Activated CD8-positive, alpha-beta T cell treated with anti-CD3 and anti-CD28 coated beads, Interleukin-2, amount 10 ng/mL, durations not matched to agents 7 days and 5 days (primary cell): ENCODE results near the gene NTM. TPM values are rescaled to one million over a fixed set of nuclear protein-coding genes. Genes with fewer than 3 reads are reported as not detected.

ENCODE experiments used
- ATAC-seq: fragments of 150-1000 bp; cut with Tn5 transposase; one replicate; pipeline ENCODE4 v1.10.0; 2021; ENCODE audit warnings: moderate library complexity
- CTCF ChIA-PET: fragments of 350-600 bp; sonication (Branson Sonifier 250); formaldehyde crosslinking; loops from one replicate; lab custom pipeline; 2021; ENCODE audit warnings: antibody characterized with exemption; lab: Charles Lee
- POLR2A ChIA-PET: fragments of 350-600 bp; sonication (Branson Sonifier 250); formaldehyde crosslinking; loops from one replicate; lab custom pipeline; 2021; ENCODE audit warnings: antibody characterized with exemption; lab: Charles Lee
- DNase-seq: peaks from one replicate; pipeline ENCODE4 v3.0.0-alpha.2; 2020
- H3K27ac Mint-ChIP-seq: one replicate; pipeline ENCODE4 v1.8.0; 2021; ENCODE audit warnings: mild to moderate bottlenecking, mixed read lengths
- H3K27me3 Mint-ChIP-seq: one replicate; pipeline ENCODE4 v1.8.0; 2021; ENCODE audit warnings: low read depth, mixed read lengths
- H3K36me3 Mint-ChIP-seq: one replicate; pipeline ENCODE4 v1.8.0; 2021; ENCODE audit warnings: low read depth, mixed read lengths
- H3K4me1 Mint-ChIP-seq: one replicate; pipeline ENCODE4 v1.8.0; 2021; ENCODE audit warnings: low read depth, mixed read lengths
- H3K4me3 Mint-ChIP-seq: one replicate; pipeline ENCODE4 v1.8.0; 2021; ENCODE audit warnings: mild to moderate bottlenecking, mixed read lengths
- H3K9me3 Mint-ChIP-seq: one replicate; pipeline ENCODE4 v1.8.0; 2022; ENCODE audit warnings: mixed read lengths; ENCODE audit not compliant: insufficient read depth
- total RNA-seq, 2 experiments: library from RNA; stranded (reverse); gene quantifications; one replicate each; pipeline ENCODE4 v1.2.3, GENCODE V29; 2021

NTM gene
- total RNA-seq, 2 experiments from 2014 or later: not detected

DNA sequence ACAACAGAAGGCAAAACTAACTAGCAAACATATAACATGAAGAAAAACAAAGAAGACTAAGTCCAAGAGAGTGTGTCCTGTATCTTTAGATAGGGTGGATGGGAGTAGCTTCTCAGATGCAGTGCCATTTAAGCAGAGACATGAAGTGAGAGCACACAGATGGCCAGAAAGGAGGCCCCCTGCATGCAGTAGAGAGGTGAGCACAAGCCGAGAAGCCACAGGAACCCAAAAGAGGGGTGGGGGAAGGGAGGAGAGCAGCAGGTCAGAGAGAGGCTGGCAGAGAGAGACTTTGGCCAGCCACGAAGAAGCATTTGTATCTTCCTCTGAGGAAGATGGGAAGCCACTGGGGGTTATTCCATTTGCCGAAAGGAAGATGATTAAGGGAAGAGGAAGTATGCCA is 86.7 kb downstream of the NTM start:
- no peak overlapping the region for H3K4me3 Mint-ChIP-seq
- H3K36me3 Mint-ChIP-seq: no peaks in the 10 kb centered on the region
- ChIA-PET POLR2A (no interaction called here), CTCF (no interaction called here)
- DNase-seq (no peak), ATAC-seq (no peak)
- H3K27me3 Mint-ChIP-seq: no peaks in the 10 kb centered on the region
- H3K9me3 Mint-ChIP-seq: no peaks in the 10 kb centered on the region
- H3K27ac Mint-ChIP-seq: no peak overlapping the region
- H3K4me1 Mint-ChIP-seq: no peaks in the 10 kb centered on the region

DNA sequence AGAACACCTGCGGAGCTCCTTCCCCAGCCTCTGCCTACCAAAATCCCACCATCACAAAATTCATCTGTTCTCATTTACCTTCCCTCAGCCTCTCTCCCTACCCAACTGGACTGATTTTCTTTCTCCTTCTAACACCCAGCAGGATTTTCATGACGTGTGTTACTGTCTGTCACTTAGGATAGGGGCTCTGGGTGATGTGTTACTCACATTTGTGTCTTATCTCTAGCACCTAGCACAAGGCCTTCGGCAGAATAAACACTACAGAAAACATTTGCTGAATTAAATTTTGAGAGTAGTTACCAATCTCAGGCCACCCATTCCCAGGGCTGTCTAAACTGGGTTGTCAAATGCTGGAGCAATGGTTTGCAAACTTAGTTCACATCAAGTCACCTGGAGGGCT is 88.0 kb downstream of the NTM start:
- DNase-seq (no peak), ATAC-seq (no peak)
- no peak overlapping the region for H3K4me3 Mint-ChIP-seq
- CTCF ChIA-PET: no interaction called here
- no peaks in the 10 kb centered on the region for H3K27me3 Mint-ChIP-seq
- H3K27ac Mint-ChIP-seq: no peak overlapping the region
- POLR2A ChIA-PET: no interaction called here
- H3K4me1 Mint-ChIP-seq: no peaks in the 10 kb centered on the region
- H3K36me3 Mint-ChIP-seq: no peaks in the 10 kb centered on the region
- H3K9me3 Mint-ChIP-seq: no peaks in the 10 kb centered on the region

DNA sequence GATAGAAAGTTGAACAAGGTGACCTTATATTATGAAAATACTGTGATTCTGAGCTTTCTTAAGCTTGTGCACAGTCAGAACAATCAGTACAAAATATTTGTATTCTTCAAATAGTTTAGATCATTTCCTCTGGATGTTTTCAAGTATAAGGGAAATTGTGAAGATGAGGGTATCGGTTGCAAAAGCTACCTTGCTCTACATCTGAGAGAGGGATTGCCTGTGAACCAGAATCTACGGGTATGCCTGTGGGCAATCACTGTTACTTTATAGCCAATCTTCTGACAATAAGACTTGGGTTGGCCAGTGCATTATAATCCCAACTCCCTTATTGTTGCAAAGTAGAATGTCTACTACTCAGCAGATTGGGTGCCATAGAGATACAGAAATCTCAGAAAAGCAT is 90.5 kb downstream of the NTM start:
- Mint-ChIP-seq H3K4me3 (no peak overlapping the region), H3K4me1 (no peaks in the 10 kb centered on the region), H3K9me3 (no peaks in the 10 kb centered on the region), H3K27ac (no peak overlapping the region), H3K27me3 (peaks cover 5% of the 10 kb centered on the region), H3K36me3 (no peaks in the 10 kb centered on the region)
- POLR2A ChIA-PET: no interaction called here
- CTCF ChIA-PET: no interaction called here
- ATAC-seq (no peak), DNase-seq (no peak)

DNA sequence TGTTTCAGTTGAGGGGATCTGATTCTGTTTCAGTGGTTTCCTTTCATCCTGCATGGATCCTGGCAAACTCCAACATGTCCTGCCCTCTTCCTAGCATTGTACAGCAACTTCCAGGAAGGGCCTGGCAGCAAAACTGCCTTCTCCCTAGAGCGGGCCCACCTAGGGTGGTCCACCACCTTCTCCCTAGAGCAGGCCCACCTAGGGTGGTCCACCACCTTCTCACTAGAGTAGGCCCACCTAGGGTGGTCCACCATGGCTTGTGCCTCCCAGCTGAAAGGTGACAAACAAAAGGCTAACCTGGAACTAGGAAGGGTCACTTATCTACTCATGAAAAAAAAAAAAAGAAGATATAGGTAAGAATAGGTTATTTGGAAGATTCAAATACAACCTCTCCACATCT is 92.2 kb downstream of the NTM start:
- Mint-ChIP-seq H3K27ac (no peak overlapping the region), H3K4me1 (no peaks in the 10 kb centered on the region), H3K36me3 (no peaks in the 10 kb centered on the region), H3K27me3 (peaks cover 5% of the 10 kb centered on the region), H3K4me3 (no peak overlapping the region), H3K9me3 (no peaks in the 10 kb centered on the region)
- DNase-seq: no peak
- ChIA-PET POLR2A (no interaction called here), CTCF (no interaction called here)
- no peak for ATAC-seq

DNA sequence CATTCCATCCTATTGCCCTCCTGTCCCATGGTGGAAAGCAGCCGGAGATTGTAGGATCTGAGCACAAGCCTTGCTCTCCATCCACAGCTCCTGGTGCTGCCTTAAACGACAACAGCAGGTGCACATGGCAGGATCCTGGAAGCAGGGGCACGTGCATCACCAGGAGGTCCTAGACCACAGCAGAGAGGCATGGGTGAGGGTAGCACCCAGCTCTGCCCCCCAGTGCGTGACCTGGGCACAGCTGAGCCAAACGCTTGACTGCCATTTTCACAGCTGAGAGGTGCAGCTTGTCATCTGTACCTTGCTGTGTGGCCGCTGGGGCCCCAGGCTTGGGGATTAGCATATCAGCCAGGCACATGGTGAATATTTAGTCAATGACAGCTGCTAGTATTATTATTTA is 92.7 kb downstream of the NTM start:
- H3K4me3 Mint-ChIP-seq: no peak overlapping the region
- no peaks in the 10 kb centered on the region for H3K9me3 Mint-ChIP-seq
- H3K4me1 Mint-ChIP-seq: no peaks in the 10 kb centered on the region
- DNase-seq (no peak), ATAC-seq (no peak)
- CTCF ChIA-PET: no interaction called here
- peaks cover 5% of the 10 kb centered on the region for H3K27me3 Mint-ChIP-seq
- POLR2A ChIA-PET: no interaction called here
- H3K27ac Mint-ChIP-seq: no peak overlapping the region
- no peaks in the 10 kb centered on the region for H3K36me3 Mint-ChIP-seq

DNA sequence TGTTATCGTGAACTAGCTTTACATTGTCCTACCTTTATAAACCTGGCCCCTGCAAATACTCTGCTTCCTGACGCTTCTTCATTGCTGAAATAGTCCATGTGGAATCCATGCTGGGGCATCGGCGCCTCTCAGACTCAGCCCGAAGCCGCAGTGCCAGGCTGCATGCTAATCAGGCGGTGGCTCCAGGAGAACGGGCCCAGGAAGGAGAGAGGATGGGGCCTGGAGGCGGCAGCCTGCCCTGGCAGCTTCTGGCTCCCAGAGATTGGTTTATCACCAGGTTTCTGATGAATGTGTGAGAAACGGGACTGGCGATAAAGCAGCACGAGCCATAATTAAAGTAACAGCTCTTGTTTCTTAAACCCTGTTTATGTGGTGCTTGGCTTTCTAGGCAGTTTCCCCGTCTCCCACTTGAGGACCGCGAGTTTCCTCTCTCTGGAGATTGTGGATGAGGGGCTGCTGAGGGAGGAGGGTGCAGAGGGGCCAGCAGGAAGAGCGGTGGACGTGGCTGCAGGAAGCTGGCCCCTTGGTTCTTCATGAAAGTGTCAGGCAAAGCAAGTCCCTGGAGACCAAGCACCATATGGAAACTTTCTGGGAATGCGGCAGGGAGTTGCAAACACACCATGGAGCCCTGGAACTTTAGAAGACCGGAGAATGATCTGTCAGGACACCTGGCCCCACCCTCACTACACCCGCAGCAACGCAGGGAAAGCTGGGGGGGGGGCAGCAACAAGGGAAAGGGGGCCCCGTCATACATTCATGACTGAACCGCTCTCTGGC is 93.4 kb downstream of the NTM start:
- H3K9me3 Mint-ChIP-seq: no peaks in the 10 kb centered on the region
- ChIA-PET CTCF (no interaction called here), POLR2A (no interaction called here)
- DNase-seq (no peak), ATAC-seq (no peak)
- H3K27me3 Mint-ChIP-seq: peaks cover 5% of the 10 kb centered on the region
- H3K4me3 Mint-ChIP-seq: no peak overlapping the region
- H3K36me3 Mint-ChIP-seq: no peaks in the 10 kb centered on the region
- no peaks in the 10 kb centered on the region for H3K4me1 Mint-ChIP-seq
- no peak overlapping the region for H3K27ac Mint-ChIP-seq

DNA sequence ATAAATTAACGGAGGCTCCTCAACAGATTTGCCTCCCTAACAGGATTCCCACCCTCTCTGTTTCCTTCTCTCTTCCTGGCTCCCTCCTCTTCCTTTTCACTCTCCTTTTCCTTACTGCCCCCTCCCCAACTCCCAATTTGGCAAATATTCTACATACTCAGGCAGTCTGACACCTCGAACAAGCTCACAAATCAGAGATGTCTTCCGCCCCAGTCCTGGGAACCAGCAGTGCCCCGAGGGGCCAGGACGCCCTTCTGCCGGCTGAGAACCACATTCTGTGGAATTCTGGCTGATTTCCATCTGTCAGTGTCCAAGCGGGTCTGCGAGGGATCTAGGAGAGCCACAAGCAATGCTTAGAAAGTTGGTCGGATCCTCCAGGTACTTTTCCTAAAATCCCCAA is 94.0 kb downstream of the NTM start:
- POLR2A ChIA-PET: no interaction called here
- ATAC-seq: no peak
- no peaks in the 10 kb centered on the region for H3K4me1 Mint-ChIP-seq

DNA sequence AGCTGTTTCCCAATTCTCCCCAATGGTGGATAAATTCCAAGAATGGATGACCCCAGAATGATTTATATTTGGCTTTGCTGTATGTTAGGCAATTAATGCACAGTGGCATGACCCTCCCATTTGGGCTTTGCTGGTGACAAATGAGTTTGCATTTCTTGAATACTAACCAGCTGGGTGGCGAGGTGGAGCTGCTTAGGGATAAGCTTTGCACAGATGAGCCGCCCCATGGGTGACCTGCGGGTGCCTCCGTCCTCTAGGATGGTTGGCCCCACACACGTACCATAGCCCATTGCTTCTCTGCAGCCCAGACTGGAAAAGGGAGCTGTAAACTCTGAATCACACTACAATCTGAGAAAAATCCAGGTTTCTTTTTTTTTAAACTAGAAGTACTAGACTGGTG is 94.6 kb downstream of the NTM start:
- H3K9me3 Mint-ChIP-seq: no peaks in the 10 kb centered on the region
- ATAC-seq (no peak), DNase-seq (no peak)
- H3K4me1 Mint-ChIP-seq: no peaks in the 10 kb centered on the region
- CTCF ChIA-PET: no interaction called here
- H3K36me3 Mint-ChIP-seq: no peaks in the 10 kb centered on the region
- H3K27ac Mint-ChIP-seq: no peak overlapping the region
- H3K27me3 Mint-ChIP-seq: peaks cover 5% of the 10 kb centered on the region
- POLR2A ChIA-PET: no interaction called here
- H3K4me3 Mint-ChIP-seq: no peak overlapping the region

More for the DNA sequence above, 94.0 kb downstream of the NTM start:
- CTCF ChIA-PET: no interaction called here
- DNase-seq: no peak
- H3K36me3 Mint-ChIP-seq: no peaks in the 10 kb centered on the region
- H3K4me3 Mint-ChIP-seq: no peak overlapping the region
- no peaks in the 10 kb centered on the region for H3K9me3 Mint-ChIP-seq
- no peak overlapping the region for H3K27ac Mint-ChIP-seq
- peaks cover 5% of the 10 kb centered on the region for H3K27me3 Mint-ChIP-seq

DNA sequence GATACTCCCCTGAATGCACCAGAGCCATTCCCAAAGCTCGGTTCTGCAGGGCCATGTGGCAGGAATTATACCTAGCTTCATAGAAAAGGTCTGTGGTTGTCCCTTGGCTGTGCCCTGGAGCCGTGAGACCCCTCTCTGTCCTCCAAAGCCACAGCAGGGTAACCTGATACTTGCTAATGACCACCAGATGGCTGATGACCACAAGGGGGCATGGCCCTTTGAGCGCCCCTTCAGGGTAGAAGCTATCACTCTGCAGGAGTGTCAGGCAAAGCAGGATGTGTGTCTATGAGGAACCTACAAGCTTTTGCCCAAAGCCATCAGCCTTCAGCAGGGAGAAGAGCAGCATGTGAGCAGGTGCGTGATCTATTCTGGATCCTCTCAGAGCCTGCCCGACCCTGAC is 95.3 kb downstream of the NTM start:
- CTCF ChIA-PET: no interaction called here
- no peak overlapping the region for H3K27ac Mint-ChIP-seq
- no peak for ATAC-seq

DNA sequence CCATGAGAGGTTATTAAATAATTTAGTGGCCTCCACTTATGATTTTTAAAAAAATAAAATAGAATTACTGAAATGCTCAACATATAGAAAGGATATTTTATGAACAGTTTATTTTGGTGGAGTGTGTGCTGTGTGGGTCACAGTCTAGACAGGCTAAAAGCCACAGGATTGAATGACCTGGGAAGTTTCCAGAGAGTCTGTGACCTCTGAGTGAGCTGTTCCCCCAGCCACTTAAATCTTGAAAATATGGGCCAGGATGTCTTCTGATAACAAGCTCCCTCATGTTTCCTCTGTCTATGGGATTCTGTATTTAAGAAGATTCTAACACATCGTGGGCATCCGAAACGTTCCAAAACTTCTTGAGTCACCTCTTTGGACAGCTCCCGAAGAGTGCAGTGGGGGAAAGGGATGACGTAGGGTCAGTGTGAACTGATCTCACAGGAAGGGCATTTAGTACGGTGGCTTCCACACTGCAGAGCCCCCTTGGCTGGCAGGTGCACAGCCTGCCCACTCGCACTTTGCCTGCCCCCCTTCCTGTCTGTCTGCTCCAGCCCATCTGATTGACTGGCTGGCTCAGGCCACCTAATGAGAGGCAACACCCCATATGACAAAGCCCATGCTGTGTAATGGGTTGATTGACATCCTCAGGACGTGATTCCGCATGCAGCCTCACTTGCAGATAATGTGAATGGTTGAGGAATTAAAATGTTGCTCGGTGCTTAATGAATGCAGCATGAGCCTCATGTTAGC is 97.4 kb downstream of the NTM start:
- H3K27me3 Mint-ChIP-seq: peaks cover 5% of the 10 kb centered on the region
- no peaks in the 10 kb centered on the region for H3K4me1 Mint-ChIP-seq
- ChIA-PET CTCF (no interaction called here), POLR2A (no interaction called here)
- no peak for ATAC-seq
- no peak for DNase-seq
- H3K9me3 Mint-ChIP-seq: no peaks in the 10 kb centered on the region
- H3K36me3 Mint-ChIP-seq: no peaks in the 10 kb centered on the region
- no peak overlapping the region for H3K27ac Mint-ChIP-seq
- H3K4me3 Mint-ChIP-seq: no peak overlapping the region

More for the DNA sequence above, 95.3 kb downstream of the NTM start:
- Mint-ChIP-seq H3K9me3 (no peaks in the 10 kb centered on the region), H3K4me1 (no peaks in the 10 kb centered on the region), H3K36me3 (no peaks in the 10 kb centered on the region), H3K27me3 (peaks cover 5% of the 10 kb centered on the region), H3K4me3 (no peak overlapping the region)
- POLR2A ChIA-PET: no interaction called here
- no peak for DNase-seq

DNA sequence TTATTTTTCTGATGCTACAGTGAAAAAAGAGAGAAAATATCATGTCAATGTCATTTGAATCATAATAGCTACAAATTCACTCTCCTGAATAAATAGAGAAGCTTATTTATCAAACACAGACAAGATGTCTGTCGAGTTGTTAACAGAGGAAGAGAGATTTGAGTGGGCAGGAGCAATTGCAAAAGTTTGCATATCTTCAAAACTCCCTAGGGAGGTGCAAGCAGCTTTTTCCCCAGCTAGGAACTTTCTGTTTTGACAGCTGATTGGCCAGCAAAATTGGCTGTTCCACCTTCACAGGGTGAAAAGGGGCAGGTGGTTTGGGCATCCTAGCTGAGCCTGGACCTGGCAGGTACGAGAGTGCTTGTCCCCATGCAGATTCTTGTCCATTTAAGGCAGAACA is 98.2 kb downstream of the NTM start:
- CTCF ChIA-PET: no interaction called here
- DNase-seq (no peak), ATAC-seq (no peak)
- no peak overlapping the region for H3K4me3 Mint-ChIP-seq
- H3K36me3 Mint-ChIP-seq: no peaks in the 10 kb centered on the region
- H3K9me3 Mint-ChIP-seq: no peaks in the 10 kb centered on the region
- no peaks in the 10 kb centered on the region for H3K4me1 Mint-ChIP-seq
- H3K27me3 Mint-ChIP-seq: peaks cover 5% of the 10 kb centered on the region
- POLR2A ChIA-PET: no interaction called here
- no peak overlapping the region for H3K27ac Mint-ChIP-seq

DNA sequence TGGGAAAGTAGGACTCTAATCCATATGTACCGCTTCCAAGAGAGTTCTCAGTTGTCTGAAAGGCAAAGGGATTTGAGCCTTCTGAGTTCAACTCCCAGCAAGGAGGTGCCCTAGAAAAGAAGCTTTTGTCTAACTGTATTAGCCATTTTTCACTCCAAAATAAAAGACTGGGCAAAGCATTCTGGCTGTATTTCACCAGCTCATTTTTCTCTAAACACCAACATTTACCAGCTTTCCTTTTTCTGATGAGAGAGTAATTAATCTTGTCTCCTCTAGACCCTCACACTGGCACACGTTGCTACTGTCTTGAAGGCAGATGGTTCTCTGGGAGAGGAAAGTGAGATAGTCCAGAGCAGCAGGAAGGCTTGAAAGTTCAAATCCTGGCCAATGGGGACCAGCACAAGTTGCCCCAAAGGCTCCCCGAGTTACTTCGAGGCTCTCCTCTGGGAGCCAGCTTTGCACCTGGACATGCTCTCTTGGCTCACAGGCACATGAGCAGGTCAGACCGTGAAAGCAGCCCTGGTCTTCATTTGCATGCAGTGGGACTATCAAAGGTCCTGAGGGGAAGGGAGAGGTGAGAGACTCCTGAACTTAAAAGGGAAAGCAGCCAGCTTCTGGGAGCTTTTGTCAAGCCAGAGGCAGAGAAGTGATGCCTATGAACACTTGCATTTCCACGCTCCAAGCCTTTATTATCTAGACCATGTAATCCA is 100.0 kb downstream of the NTM start:
- DNase-seq (no peak), ATAC-seq (no peak)
- Mint-ChIP-seq H3K4me1 (no peaks in the 10 kb centered on the region), H3K27me3 (no peaks in the 10 kb centered on the region), H3K9me3 (no peaks in the 10 kb centered on the region), H3K27ac (no peak overlapping the region), H3K4me3 (no peak overlapping the region), H3K36me3 (no peaks in the 10 kb centered on the region)
- ChIA-PET CTCF (no interaction called here), POLR2A (no interaction called here)
